ENCODE data around the gene SSUH2. TPM values are rescaled to one million over a fixed set of nuclear protein-coding genes. Genes with fewer than 3 reads are reported as not detected.

SSUH2 gene
- total RNA-seq: 0.76 and 1.2 TPM in 2 replicates

GRCh38 chr3:8644748-8645390, at the start of gene SSUH2:
Gene SSUH2 (minus strand): TSS chr3:8644798. CDS start chr3:8644758, 40 bp downstream.

Other genes starting within 250 kb of the SSUH2 start
- 21.6 and 38.9 TPM in 2 replicates for gene LMCD1, start 143.0 kb downstream of the SSUH2 start, total RNA-seq
- not detected in 2 replicates for gene CAV3, start 89.0 kb upstream of the SSUH2 start, total RNA-seq
- 0.17 and 0.65 TPM in 2 replicates for gene OXTR, start 124.8 kb upstream of the SSUH2 start, total RNA-seq

Data from dermis lymphatic vessel endothelial cell (primary cell).